K562 (cell line): ENCODE results near the gene TMOD2. TPM values are rescaled to one million over a fixed set of nuclear protein-coding genes. Genes with fewer than 3 reads are reported as not detected.

ENCODE experiments used
- ARID1B ChIP-seq: fragments of 450-650 bp; IDR thresholded peaks from 2 replicates; pipeline ENCODE4 v1.6.1; 2016; ENCODE audit warnings: antibody characterized with exemption, mild to moderate bottlenecking, inconsistent platforms
- ATF1 ChIP-seq, 2 experiments: fragments of 450-650 bp in 1 of 2; IDR thresholded peaks; 2 replicates each; pipeline ENCODE4 v1.6.1; 2016; ENCODE audit warnings: missing compliant biosample characterization in 1 of 2, missing genetic modification characterization in 1 of 2
- GABPA ChIP-seq: fragments of 200-800 bp; sonication (Bioruptor generic); conservative IDR thresholded peaks from 2 replicates; pipeline ENCODE4 v1.6.1; 2016; ENCODE audit warnings: low read depth, missing genetic modification characterization, missing compliant biosample characterization
- HNRNPK ChIP-seq: fragments of 200-400 bp; formaldehyde crosslinking; IDR thresholded peaks from one replicate; pipeline ENCODE4 v1.6.1; 2018; ENCODE audit warnings: mild to moderate bottlenecking, low read depth, low read length; ENCODE audit not compliant: poor library complexity, severe bottlenecking
- KAT2B ChIP-seq: IDR thresholded peaks from one replicate; pipeline ENCODE4 v1.6.1; 2012; ENCODE audit warnings: low read depth, mild to moderate bottlenecking, control low read depth, inconsistent platforms, low read length, moderate library complexity
- MED1 ChIP-seq: sonication (generic); formaldehyde crosslinking; IDR thresholded peaks from 2 replicates; pipeline ENCODE4 v1.8.1; 2023; ENCODE audit warnings: missing genetic modification reagents, borderline replicate concordance
- NFIC ChIP-seq: fragments of 450-650 bp; IDR thresholded peaks from 2 replicates; pipeline ENCODE4 v1.6.1; 2017; ENCODE audit warnings: mild to moderate bottlenecking, inconsistent platforms
- NONO ChIP-seq, 2 experiments: fragments of 200-400 bp in 1 of 2; fragments of 450-650 bp in 1 of 2; formaldehyde crosslinking in 1 of 2; IDR thresholded peaks; 2 replicates each; pipeline ENCODE4 v1.6.1; 2017; ENCODE audit warnings: low read depth in 2 of 2, mild to moderate bottlenecking in 2 of 2, moderate library complexity in 2 of 2, low read length in 1 of 2
- TCF3 ChIP-seq: sonication (generic); formaldehyde crosslinking; IDR thresholded peaks from 2 replicates; pipeline ENCODE4 v1.4.0; 2020; ENCODE audit warnings: mild to moderate bottlenecking, missing genetic modification reagents
- ZBED1 ChIP-seq: IDR thresholded peaks from 2 replicates; pipeline ENCODE4 v1.6.1; 2014
- ZNF609 ChIP-seq: sonication (generic); formaldehyde crosslinking; IDR thresholded peaks from 2 replicates; pipeline ENCODE4 v1.8.1; 2023; ENCODE audit warnings: missing genetic modification reagents, mild to moderate bottlenecking, borderline replicate concordance
- polyA plus RNA-seq, 8 experiments: library from polyadenylated mRNA; depleted of rRNA in 4 of 8; stranded (reverse) in 5 of 8; unstranded in 3 of 8; fragments of >200 nt; fragmentation: Nextera tagmentation in 2 of 8; fragmentation: Illumina TruSeq in 1 of 8; extraction: Ambion mirVana in 2 of 8; extraction: Trizol in 1 of 8; gene quantifications; 2 replicates each; pipeline versions ENCODE4 v1.2.1 to v1.2.3, GENCODE V29; 2011 to 2014; ENCODE audit warnings: inconsistent platforms in 1 of 8, missing spikeins in 1 of 8
- total RNA-seq, 7 experiments: library from RNA; depleted of rRNA in 6 of 7; stranded (reverse); fragments of >200 nt in 6 of 7; fragmentation: Illumina TruSeq in 2 of 7; extraction: Trizol in 2 of 7; gene quantifications; 2 replicates each; pipeline versions ENCODE4 v1.2.1 to v1.2.3, GENCODE V29; 2011 to 2021; ENCODE audit warnings: low replicate concordance in 1 of 7
- TF ChIP-seq, protein P1 (sequence below): sonication (generic); formaldehyde crosslinking; IDR thresholded peaks from 2 replicates; pipeline ENCODE4 v1.8.0; 2023; ENCODE audit warnings: missing genetic modification reagents, mild to moderate bottlenecking, borderline replicate concordance
- TF ChIP-seq, protein P2 (sequence below): fragments of 450-650 bp; formaldehyde crosslinking; IDR thresholded peaks from 2 replicates; pipeline ENCODE4 v1.4.0; 2020; ENCODE audit warnings: mild to moderate bottlenecking, moderate library complexity
- TF ChIP-seq, protein P3 (sequence below): sonication (generic); formaldehyde crosslinking; IDR thresholded peaks from 2 replicates; pipeline ENCODE4 v1.9.0; 2022; ENCODE audit warnings: mild to moderate bottlenecking, missing genetic modification reagents

TMOD2 gene
- total and polyA plus RNA-seq, 9 of the 15 experiments (the other 6 are each of a cell fraction or from before 2014, with no cell fraction given) = 0.49 to 3.8 (median 3.0) TPM

DNA sequence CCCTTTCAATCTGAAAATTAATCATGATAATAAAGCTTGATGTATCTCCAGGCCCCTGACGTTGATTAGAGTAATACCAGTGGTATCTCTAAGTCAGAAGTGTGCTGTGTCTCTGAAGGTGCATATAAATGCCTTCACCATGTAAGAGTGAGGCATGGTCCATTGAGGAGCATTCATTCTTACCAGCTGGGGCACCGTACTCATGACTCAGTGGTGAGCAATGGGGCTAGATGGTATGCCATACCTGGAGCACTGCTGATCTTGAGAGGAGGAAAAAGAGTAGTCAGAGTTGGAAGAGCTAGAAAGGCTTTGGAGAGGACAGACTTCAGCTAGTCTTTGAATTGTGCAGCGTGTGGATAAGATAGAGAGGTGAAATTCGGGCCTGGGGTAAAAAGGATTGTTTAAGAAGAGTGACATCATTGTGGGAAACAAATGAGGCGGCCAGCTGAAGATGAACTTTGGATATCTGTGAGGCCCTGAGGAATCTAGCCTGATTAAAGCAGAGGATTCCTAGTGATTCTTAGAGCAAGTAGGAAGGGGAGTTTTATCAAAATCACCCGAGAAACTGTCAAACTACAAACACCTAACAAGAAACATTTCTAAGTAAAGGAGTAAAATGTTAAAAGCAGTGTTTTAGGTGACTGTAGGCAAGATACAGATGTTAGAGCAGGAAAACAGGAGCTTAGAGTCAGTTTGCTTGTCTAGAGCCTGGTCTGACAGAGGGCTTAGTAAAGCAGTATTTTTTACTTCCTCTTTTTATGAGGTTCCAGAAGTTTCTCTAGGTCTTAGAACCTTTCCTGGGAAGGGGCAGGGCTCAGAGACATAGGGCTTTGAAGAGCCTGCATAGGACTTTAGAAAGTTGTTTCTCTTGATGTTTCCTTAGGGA, 91.7 kb downstream of the TMOD2 start (continued):
- TF ChIP-seq, protein P1, sequence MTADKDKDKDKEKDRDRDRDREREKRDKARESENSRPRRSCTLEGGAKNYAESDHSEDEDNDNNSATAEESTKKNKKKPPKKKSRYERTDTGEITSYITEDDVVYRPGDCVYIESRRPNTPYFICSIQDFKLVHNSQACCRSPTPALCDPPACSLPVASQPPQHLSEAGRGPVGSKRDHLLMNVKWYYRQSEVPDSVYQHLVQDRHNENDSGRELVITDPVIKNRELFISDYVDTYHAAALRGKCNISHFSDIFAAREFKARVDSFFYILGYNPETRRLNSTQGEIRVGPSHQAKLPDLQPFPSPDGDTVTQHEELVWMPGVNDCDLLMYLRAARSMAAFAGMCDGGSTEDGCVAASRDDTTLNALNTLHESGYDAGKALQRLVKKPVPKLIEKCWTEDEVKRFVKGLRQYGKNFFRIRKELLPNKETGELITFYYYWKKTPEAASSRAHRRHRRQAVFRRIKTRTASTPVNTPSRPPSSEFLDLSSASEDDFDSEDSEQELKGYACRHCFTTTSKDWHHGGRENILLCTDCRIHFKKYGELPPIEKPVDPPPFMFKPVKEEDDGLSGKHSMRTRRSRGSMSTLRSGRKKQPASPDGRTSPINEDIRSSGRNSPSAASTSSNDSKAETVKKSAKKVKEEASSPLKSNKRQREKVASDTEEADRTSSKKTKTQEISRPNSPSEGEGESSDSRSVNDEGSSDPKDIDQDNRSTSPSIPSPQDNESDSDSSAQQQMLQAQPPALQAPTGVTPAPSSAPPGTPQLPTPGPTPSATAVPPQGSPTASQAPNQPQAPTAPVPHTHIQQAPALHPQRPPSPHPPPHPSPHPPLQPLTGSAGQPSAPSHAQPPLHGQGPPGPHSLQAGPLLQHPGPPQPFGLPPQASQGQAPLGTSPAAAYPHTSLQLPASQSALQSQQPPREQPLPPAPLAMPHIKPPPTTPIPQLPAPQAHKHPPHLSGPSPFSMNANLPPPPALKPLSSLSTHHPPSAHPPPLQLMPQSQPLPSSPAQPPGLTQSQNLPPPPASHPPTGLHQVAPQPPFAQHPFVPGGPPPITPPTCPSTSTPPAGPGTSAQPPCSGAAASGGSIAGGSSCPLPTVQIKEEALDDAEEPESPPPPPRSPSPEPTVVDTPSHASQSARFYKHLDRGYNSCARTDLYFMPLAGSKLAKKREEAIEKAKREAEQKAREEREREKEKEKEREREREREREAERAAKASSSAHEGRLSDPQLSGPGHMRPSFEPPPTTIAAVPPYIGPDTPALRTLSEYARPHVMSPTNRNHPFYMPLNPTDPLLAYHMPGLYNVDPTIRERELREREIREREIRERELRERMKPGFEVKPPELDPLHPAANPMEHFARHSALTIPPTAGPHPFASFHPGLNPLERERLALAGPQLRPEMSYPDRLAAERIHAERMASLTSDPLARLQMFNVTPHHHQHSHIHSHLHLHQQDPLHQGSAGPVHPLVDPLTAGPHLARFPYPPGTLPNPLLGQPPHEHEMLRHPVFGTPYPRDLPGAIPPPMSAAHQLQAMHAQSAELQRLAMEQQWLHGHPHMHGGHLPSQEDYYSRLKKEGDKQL (CRISPR knock-in tag) = no peak
- no peak for TF ChIP-seq NONO (IDR thresholded peaks at IDR 0.05; ENCODE audit: low read depth in 2 of 2, low read length in 1 of 2)
- TF ChIP-seq, protein P2, sequence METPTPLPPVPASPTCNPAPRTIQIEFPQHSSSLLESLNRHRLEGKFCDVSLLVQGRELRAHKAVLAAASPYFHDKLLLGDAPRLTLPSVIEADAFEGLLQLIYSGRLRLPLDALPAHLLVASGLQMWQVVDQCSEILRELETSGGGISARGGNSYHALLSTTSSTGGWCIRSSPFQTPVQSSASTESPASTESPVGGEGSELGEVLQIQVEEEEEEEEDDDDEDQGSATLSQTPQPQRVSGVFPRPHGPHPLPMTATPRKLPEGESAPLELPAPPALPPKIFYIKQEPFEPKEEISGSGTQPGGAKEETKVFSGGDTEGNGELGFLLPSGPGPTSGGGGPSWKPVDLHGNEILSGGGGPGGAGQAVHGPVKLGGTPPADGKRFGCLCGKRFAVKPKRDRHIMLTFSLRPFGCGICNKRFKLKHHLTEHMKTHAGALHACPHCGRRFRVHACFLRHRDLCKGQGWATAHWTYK = no peak
- no peak for TF ChIP-seq MED1 (CRISPR knock-in tag)
- no peak for TF ChIP-seq KAT2B
- no peak for TF ChIP-seq ATF1 (CRISPR knock-in tag; IDR thresholded peaks at IDR 0.05)
- peak; percentile 29; the same call in 1 of the 2 replicates for TF ChIP-seq ATF1 (tag; IDR thresholded peaks at IDR 0.05)
- TF ChIP-seq TCF3 = no peak
- no peak for TF ChIP-seq ZNF609 (CRISPR knock-in tag)
- TF ChIP-seq, protein P3, sequence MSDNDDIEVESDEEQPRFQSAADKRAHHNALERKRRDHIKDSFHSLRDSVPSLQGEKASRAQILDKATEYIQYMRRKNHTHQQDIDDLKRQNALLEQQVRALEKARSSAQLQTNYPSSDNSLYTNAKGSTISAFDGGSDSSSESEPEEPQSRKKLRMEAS (CRISPR knock-in tag) = no peak
- TF ChIP-seq ZBED1 = no peak
- no peak for TF ChIP-seq NFIC
- 0 out of 2 replicates have a peak, but pooled peaks have one; percentile 42 for TF ChIP-seq ARID1B
- no peak for TF ChIP-seq GABPA
- TF ChIP-seq HNRNPK = no peak
